ENCODE measurements around the gene EPDR1.

EPDR1 gene

DNA sequence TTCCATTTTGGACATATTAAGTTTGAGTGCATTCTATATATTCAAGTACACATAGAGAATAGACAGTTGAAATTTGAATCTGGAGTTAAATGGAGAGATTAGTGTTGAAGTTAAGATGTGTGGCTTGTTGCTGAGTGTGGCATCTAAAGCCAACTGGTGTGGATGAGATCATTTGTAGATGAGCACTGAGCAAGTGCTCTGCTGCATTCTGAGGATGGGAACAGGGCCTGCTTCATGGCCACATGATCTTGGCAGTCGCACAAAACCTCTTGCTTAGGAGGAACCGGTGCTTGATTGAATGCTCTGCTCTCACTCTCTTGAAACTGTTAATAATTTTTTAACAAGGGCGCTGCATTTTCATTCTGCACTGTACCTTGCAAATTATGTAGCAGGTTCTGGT is 62.0 kb downstream of the EPDR1 start:
- DNase-seq = no peak

DNA sequence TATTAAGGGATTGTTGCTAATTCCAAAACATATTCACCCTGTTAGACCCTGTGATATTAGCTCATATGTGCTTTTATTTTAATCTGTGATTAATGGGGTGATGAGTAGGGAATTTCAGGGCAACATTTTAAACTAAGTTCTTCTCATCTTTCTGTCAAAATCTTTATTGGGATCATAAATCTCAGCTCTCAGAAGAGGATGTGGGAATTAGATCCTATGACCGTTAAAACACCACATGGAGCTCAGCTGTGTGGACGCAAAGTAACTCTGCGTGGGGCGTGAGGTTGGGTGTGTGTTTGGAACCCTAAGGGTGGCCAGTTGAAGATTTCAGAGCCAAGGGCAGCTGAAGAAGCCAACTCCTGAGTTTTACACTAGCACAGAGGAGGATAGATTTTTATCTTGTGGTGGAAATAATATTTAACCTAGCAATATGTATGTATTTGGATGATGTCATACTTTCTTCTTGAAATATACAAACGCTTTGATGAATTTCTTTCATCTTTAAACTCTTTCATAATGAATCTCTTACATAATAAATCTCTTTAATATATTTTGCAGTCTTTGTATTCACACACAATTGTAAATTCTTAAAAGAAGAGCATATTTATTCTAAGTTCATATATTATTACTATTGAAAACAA is 64.4 kb downstream of the EPDR1 start:
- no peak for DNase-seq

DNA sequence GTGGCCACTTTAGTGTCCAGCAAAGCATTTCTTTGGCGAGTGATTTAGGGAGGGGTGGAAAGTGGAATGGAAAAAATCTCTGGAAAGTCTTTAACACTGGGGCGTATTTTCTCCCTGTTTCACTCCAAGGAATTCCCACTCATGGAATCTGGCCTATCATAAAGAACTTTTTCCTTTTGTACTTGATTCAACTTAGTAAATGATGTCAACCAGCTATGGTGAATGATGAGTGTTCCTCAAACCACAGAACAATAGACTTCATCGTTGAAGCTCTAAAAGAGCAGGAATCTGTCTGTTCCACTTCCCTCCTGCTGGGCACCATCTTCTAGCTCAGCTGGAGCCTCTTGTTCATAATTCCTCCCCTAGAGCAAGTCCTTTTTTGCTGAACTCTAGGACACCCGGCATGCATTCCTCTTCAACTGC is 66.5 kb downstream of the EPDR1 start:
- DNase-seq = no peak

DNA sequence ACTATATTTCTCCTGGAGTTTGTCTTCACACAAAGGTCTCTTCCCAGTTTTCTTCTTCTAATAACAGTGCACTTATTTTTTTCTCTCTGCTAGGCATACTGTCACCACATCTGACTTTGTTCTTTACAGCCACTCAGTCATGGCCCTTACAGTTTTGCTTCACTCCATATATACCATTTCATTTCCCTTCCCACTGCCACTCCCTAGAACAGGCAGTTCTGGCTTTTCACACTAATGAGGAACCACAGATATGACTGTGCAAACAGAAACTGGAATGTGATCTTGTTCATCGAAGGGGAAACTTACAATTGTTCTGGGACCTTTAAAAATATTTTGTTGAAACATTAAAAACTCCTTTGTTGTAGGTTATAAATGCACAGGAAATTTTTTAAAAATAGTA is 67.3 kb downstream of the EPDR1 start:
- no peak for DNase-seq

DNA sequence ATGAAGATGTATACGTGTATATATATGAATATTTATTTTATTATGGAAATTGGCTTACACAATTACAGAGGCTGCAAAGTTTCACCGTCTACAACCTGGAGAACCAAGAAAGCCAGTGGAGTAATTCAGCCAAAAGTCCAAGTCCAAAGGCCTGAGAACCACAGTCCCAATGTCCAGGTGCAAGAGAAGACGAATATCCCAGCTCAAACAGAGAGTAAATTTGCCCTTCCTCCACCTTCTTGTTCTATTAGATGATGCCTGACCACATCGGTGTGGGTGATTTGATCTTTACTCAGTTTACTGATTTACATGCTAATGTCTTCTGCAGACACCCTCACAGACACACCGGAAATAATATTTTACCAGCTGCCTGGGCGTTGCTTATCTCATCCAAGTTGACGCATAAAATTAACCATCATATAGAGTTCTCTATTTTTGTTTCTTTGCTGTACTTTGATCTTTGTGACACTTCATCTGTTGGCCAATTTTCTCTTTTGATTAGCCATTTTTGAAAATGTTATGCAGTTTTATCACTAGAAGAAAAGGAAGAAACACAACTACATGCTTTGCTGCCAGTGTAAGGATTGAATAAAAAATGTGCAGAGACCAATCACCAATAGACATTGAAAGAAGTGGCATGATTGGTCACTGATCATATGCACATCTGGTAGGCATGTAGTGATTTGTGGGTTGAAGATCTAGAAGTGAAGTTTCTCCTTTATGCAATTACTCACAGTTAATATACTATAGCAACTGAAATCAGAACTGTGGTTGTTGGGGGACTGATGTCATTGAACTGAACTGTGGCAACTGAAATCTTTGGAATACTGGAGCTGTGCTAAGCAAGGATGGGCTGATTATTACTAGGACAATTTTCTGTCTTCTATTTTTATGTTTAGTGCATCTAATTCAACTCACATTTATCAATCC is 68.5 kb downstream of the EPDR1 start:
- DNase-seq = no peak

DNA sequence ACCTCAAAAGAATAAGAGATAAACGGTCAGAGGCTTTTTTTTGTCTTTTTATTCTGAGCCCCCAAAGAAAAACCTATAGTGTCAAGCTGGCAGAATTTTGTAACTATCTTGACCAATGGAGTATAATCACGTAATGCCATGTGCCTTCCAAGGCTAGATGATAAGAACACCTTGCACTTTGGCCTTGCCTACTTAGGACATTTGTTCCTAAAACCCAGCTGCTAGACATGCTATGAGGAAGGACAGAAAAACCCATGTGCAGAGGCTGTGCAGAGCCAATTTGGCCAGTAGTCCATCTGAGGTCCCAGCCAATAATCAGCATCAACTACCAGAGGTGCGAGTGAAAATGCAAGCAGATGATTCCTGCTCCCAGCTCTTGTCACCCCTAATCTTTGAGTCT is 69.9 kb downstream of the EPDR1 start:
- no peak for DNase-seq

DNA sequence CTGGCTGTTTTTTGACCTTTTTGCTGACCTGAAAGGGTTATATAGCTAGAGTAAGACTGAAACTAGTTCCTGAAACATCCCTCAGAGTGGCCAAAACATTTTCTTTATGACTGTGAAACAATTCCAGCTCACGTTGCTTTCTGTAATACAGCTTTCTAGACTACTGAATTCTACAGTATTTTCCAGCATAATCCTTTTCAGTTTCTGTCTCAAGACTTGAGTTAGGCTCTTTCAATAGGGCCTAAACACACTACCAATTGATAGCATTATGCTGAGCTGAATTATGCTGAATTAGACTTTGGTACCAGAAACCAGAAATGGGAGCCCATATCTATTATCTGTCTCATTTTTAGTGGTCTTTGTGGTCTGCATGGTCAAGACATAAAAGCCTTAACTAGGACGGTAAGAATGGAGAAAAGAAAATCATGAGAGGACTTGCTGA is 72.6 kb downstream of the EPDR1 start:
- no peak for DNase-seq

DNA sequence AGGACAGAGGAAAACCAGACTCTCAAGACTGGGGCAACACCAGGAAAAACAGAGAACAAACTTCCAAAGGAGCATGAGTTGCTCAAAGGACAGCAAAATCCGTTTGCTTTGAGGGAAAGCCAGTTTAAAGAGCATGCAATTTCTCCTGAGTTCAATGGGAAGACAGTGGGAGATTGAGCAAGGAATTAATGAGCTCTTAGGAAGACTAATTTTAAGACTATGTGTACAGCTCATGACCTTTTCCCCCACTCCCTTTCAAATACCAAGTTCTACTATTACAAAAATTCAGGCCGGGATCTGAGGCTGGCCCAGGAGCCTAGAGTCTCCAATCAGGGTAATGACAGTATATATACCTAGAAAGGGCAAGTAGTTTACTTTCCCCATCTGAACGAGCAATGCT is 79.2 kb downstream of the EPDR1 start:
- no peak for DNase-seq

DNA sequence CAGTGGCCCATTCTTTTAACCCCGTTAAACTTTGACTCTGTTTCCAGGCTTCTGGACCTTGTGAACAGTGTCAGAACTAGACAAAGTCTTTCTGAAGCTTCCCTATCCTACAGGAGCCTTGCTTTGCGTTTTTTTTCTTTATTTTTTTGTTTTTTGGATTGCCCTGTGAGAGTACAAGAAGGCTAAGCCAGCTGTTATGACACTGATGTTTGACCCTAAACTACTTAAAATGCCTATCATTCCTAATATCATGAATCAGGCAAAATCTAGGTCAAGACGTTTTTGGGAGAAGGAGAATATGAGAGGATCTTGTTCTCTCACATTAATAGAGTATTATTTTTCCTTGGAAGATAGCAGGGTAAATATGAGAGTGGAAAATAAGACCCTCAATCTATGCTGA is 79.8 kb downstream of the EPDR1 start:
- DNase-seq = no peak

Measured in stimulated activated CD4-positive, alpha-beta T cell treated with anti-CD3 and anti-CD28 coated beads, Interleukin-1b, Interleukin-23, amount 100 ng/mL, for 48 hours (primary cell).